ENCODE results near the gene CANT1.

GRCh38 chr17:78967782-78968362 lies 41.7 kb downstream of the CANT1 start:
- TF ChIP-seq CTCF (conservative IDR thresholded peaks at IDR 0.05) (no peak), ZFX (IDR thresholded peaks at IDR 0.05) (no peak)
